H1 (cell line): ENCODE results near the gene ERCC1. TPM values are rescaled to one million over a fixed set of nuclear protein-coding genes. Genes with fewer than 3 reads are reported as not detected.

Source experiments
- CTCF ChIA-PET: fragments of 300-600 bp; sonication (Branson Sonifier 250); formaldehyde crosslinking; loops from one replicate; lab custom pipeline; 2021; ENCODE audit not compliant: partially characterized antibody; lab: Charles Lee
- POLR2A ChIA-PET: fragments of 300-600 bp; sonication (Branson Sonifier 250); formaldehyde crosslinking; loops from one replicate; lab custom pipeline; 2021; ENCODE audit warnings: inconsistent platforms; ENCODE audit not compliant: partially characterized antibody; lab: Charles Lee
- DNase-seq, 2 experiments: peaks; one replicate each; pipeline versions ENCODE4 v3.0.0 to v3.0.0-alpha.2; 2010 to 2022; ENCODE audit warnings: low spot score in 2 of 2, low read depth in 1 of 2, mixed read lengths in 1 of 2
- FAIRE-seq: peaks from 2 replicates; lab custom pipeline; 2011; peaks lifted over from hg19 to GRCh38; lab: Jason Lieb, UNC
- H2AFZ ChIP-seq: 2 replicates; pipeline ENCODE4 v1.8.1; 2012; ENCODE audit warnings: low read length, inconsistent platforms
- H2AK5ac ChIP-seq: 2 replicates; pipeline ENCODE4 v1.6.1; 2013; ENCODE audit warnings: low read depth, low read length
- H2BK120ac ChIP-seq: replicated peaks from 2 replicates; pipeline ENCODE3; 2013; ENCODE audit warnings: low read depth, low read length, inconsistent platforms
- H2BK12ac ChIP-seq: 2 replicates; pipeline ENCODE4 v1.6.1; 2013; ENCODE audit warnings: low read depth, low read length
- H2BK15ac ChIP-seq: 2 replicates; pipeline ENCODE4 v1.6.1; 2013; ENCODE audit warnings: low read length
- H2BK20ac ChIP-seq: 2 replicates; pipeline ENCODE4 v1.6.1; 2013; ENCODE audit warnings: low read length
- H2BK5ac ChIP-seq: 2 replicates; pipeline ENCODE4 v1.6.1; 2013; ENCODE audit warnings: low read depth, low read length
- H3K14ac ChIP-seq: 2 replicates; pipeline ENCODE4 v1.6.1; 2013; ENCODE audit warnings: inconsistent platforms; ENCODE audit not compliant: insufficient read length
- H3K18ac ChIP-seq: 2 replicates; pipeline ENCODE4 v1.6.1; 2013; ENCODE audit warnings: low read length; ENCODE audit errors: extremely low read depth
- H3K23ac ChIP-seq: 2 replicates; pipeline ENCODE4 v1.6.1; 2013; ENCODE audit warnings: inconsistent platforms; ENCODE audit not compliant: insufficient read length
- H3K23me2 ChIP-seq: 2 replicates; pipeline ENCODE4 v1.6.1; 2013; ENCODE audit warnings: low read depth, low read length
- H3K27ac ChIP-seq: 2 replicates; pipeline ENCODE4 v1.6.1; 2011; ENCODE audit warnings: low read depth, low read length, inconsistent platforms
- H3K27me3 ChIP-seq, 4 experiments: replicated peaks in 1 of 4; 1 replicate in 1 of 4; 2 replicates in 3 of 4; pipeline versions ENCODE4 v1.6.1 to v1.8.1; 2011 to 2013; ENCODE audit warnings: low read length in 3 of 4, mild to moderate bottlenecking in 3 of 4, inconsistent platforms in 2 of 4, mixed read lengths in 2 of 4, moderate library complexity in 1 of 4; ENCODE audit not compliant: control insufficient read depth in 3 of 4, insufficient read depth in 3 of 4; ENCODE audit errors: extremely low read depth in 1 of 4
- H3K36me3 ChIP-seq, 4 experiments: 2 replicates each; pipeline versions ENCODE4 v1.6.1 to v1.8.1; 2011 to 2013; ENCODE audit warnings: mild to moderate bottlenecking in 4 of 4, low read length in 3 of 4, moderate library complexity in 2 of 4, control low read depth in 1 of 4, inconsistent platforms in 1 of 4; ENCODE audit not compliant: insufficient read depth in 4 of 4, control insufficient read depth in 2 of 4
- H3K4ac ChIP-seq: replicated peaks from 2 replicates; pipeline ENCODE3; 2013; ENCODE audit warnings: low read length, low read depth, mixed read lengths, inconsistent platforms; ENCODE audit not compliant: insufficient read length
- H3K4me1 ChIP-seq, 4 experiments: replicated peaks in 1 of 4; 1 replicate in 1 of 4; 2 replicates in 3 of 4; pipeline versions ENCODE4 v1.6.1 to v1.8.1; 2011 to 2013; ENCODE audit warnings: low read length in 3 of 4, inconsistent platforms in 2 of 4, mixed read lengths in 1 of 4; ENCODE audit not compliant: insufficient read depth in 4 of 4, control insufficient read depth in 3 of 4
- H3K4me2 ChIP-seq, 2 experiments: 2 replicates each; pipeline versions ENCODE4 v1.6.1 to v1.8.1; 2011 to 2013; ENCODE audit warnings: low read depth in 2 of 2, low read length in 2 of 2, control low read depth in 1 of 2, inconsistent platforms in 1 of 2, mild to moderate bottlenecking in 1 of 2; ENCODE audit not compliant: insufficient read depth in 1 of 2
- H3K4me3 ChIP-seq, 4 experiments: fragments of 200-600, 300-600 bp in 1 of 4; sonication (generic), shearing (Covaris generic), sonication (Bioruptor Twin) in 1 of 4; 2 replicates each; pipeline versions ENCODE4 v1.5.1 to v1.8.1; 2011 to 2016; ENCODE audit warnings: low read length in 4 of 4, low read depth in 3 of 4, control low read depth in 2 of 4, inconsistent platforms in 2 of 4, mild to moderate bottlenecking in 2 of 4, mixed read lengths in 1 of 4, moderate library complexity in 1 of 4; ENCODE audit not compliant: insufficient read depth in 2 of 4; ENCODE audit errors: extremely low read depth in 1 of 4
- H3K56ac ChIP-seq: replicated peaks from 2 replicates; pipeline ENCODE3; 2013; ENCODE audit warnings: low read depth, mild to moderate bottlenecking, mixed read lengths, low read length, inconsistent platforms; ENCODE audit not compliant: insufficient read length
- H3K79me1 ChIP-seq: 2 replicates; pipeline ENCODE4 v1.6.1; 2013; ENCODE audit warnings: low read depth, low read length, control low read depth
- H3K79me2 ChIP-seq, 2 experiments: 2 replicates each; pipeline versions ENCODE4 v1.6.1 to v1.8.1; 2012 to 2013; ENCODE audit warnings: low read length in 2 of 2, mild to moderate bottlenecking in 2 of 2, inconsistent platforms in 1 of 2; ENCODE audit not compliant: insufficient read depth in 2 of 2, control insufficient read depth in 1 of 2
- H3K9ac ChIP-seq, 4 experiments: replicated peaks in 1 of 4; 1 replicate in 1 of 4; 2 replicates in 3 of 4; pipeline versions ENCODE4 v1.6.1 to v1.8.1; 2011 to 2013; ENCODE audit warnings: low read depth in 3 of 4, low read length in 3 of 4, control low read depth in 2 of 4, mild to moderate bottlenecking in 2 of 4, moderate library complexity in 2 of 4, inconsistent platforms in 1 of 4; ENCODE audit errors: extremely low read depth in 1 of 4
- H3K9me3 ChIP-seq, 2 experiments: 2 replicates each; pipeline versions ENCODE4 v1.6.1 to v1.8.1; 2012 to 2013; ENCODE audit warnings: mild to moderate bottlenecking in 2 of 2, moderate library complexity in 2 of 2, control low read depth in 1 of 2, inconsistent platforms in 1 of 2, low read depth in 1 of 2, low read length in 1 of 2, mixed read lengths in 1 of 2; ENCODE audit not compliant: insufficient read depth in 2 of 2
- H4K20me1 ChIP-seq, 2 experiments: replicated peaks in 1 of 2; 2 replicates each; pipeline versions ENCODE3 to v1.8.1; 2011 to 2013; ENCODE audit warnings: inconsistent platforms in 2 of 2, low read length in 2 of 2, mild to moderate bottlenecking in 1 of 2; ENCODE audit not compliant: insufficient read depth in 2 of 2, control insufficient read depth in 1 of 2
- H4K5ac ChIP-seq: 2 replicates; pipeline ENCODE4 v1.6.1; 2013; ENCODE audit warnings: low read length, low read depth, mixed read lengths, inconsistent platforms; ENCODE audit not compliant: insufficient read length
- H4K8ac ChIP-seq: 2 replicates; pipeline ENCODE4 v1.8.0; 2013; ENCODE audit warnings: mild to moderate bottlenecking, moderate library complexity, low read length, inconsistent platforms; ENCODE audit not compliant: insufficient read depth; ENCODE audit errors: extremely low read depth
- H4K91ac ChIP-seq: replicated peaks from 2 replicates; pipeline ENCODE3; 2013; ENCODE audit warnings: low read length, mixed read lengths, inconsistent platforms; ENCODE audit not compliant: insufficient read length
- CHD1 ChIP-seq: IDR thresholded peaks from 2 replicates; pipeline ENCODE4 v1.6.1; 2012; ENCODE audit warnings: low read depth, low read length, improper control_type of control experiment
- KDM4A ChIP-seq: IDR thresholded peaks from one replicate; pipeline ENCODE4 v1.7.1; 2012; ENCODE audit warnings: low read depth, mild to moderate bottlenecking, moderate library complexity, low read length, inconsistent platforms; ENCODE audit not compliant: severe bottlenecking
- NRF1 ChIP-seq: IDR thresholded peaks from 2 replicates; pipeline ENCODE4 v1.6.1; 2011; ENCODE audit warnings: mild to moderate bottlenecking, low read depth, low read length, improper control_type of control experiment
- TEAD4 ChIP-seq: IDR thresholded peaks from 2 replicates; pipeline ENCODE4 v1.6.1; 2012; ENCODE audit warnings: low read depth, low read length, inconsistent platforms, mixed read lengths
- YY1 ChIP-seq: IDR thresholded peaks from 2 replicates; pipeline ENCODE4 v1.6.1; 2011; ENCODE audit warnings: low read depth, mild to moderate bottlenecking, low read length
- WGBS, 2 experiments: shearing (Covaris generic) in 1 of 2; methylation state at CpG; one replicate each; pipeline versions ENCODE4 v1.1.6 to v1.1.7; 2013 to 2015; ENCODE audit warnings: low lambda C conversion rate in 2 of 2, mixed read lengths in 2 of 2, inconsistent platforms in 1 of 2, low coverage in 1 of 2, missing lambda C conversion rate in 1 of 2; ENCODE audit not compliant: insufficient replicate concordance in 2 of 2, insufficient coverage in 1 of 2, insufficient read length in 1 of 2; ENCODE audit errors: extremely low coverage in 1 of 2, missing lambda C conversion rate in 1 of 2; 5-methylcytosine and 5-hydroxymethylcytosine counted together
- polyA plus RNA-seq, 7 experiments: library from polyadenylated mRNA; depleted of rRNA in 3 of 7; stranded (reverse) in 5 of 7; unstranded in 2 of 7; fragments of >200 nt in 5 of 7; fragments of 200-250 nt in 2 of 7; gene quantifications; 1 replicate in 5 of 7; 2 replicates in 1 of 7; 4 replicates in 1 of 7; pipeline versions ENCODE4 v1.2.1 to v1.2.3, GENCODE V29; 2011 to 2013; ENCODE audit warnings: missing spikeins in 2 of 7, mixed read lengths in 2 of 7
- total RNA-seq: library from RNA; stranded (reverse); fragmentation: NEBNext Ultra II Directional; extraction: Animal tissue kit (Norgen Biotek cat#: 25700); gene quantifications from 2 replicates; pipeline ENCODE4 v1.2.1, GENCODE V29; 2021

Gene ERCC1
- total and polyA plus RNA-seq, 2 of the 8 experiments (the other 6 are each of a cell fraction or from before 2014, with no cell fraction given) = 44.7 to 94.2 TPM

DNA sequence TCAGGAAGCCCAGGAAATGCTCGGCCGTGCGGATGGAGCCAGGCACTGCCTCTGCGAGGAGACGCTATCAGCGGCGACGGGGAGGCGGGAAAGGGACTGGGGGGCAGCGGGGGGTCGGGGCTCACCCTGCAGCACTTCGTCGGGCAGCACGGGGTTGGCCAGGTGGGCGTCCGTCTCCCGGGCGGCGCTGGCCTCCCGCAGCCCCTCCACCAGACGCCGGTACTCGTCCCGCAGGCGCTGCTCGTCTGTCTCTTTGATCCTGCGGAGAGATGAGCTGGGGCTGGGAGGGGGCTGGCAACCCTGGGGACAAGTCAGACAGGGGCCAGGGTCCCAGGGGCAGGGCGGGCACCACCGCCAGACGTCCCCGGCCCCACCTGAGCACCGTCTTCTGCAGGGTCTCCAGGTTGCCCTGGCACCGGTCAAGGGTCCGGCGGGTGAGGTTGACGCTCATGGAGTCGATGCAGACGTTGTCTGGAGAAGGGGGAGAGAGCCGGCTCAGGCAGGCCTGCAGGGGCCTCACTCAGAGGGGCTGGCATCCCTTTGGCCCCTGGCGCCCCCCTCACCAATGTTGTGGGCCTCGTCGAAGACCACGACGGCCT is 59.8 kb downstream of the ERCC1 start:
- Histone ChIP-seq H3K27me3 (no peaks in the 10 kb centered on the region), H3K4ac (no peak overlapping the region), H2BK12ac (no peak overlapping the region), H2BK5ac (no peak overlapping the region; the same call in 1 of the 2 replicates), H2BK20ac (no peak overlapping the region), H4K8ac (no peak overlapping the region), H3K36me3 (peaks cover 17 to 72% (median 37%) of the 10 kb centered on the region in 4 experiments), H3K18ac (no peak overlapping the region), H3K4me3 (no peak overlapping the region), H3K23me2 (no peaks in the 10 kb centered on the region), H3K4me2 (no peak overlapping the region), H3K9ac (no peak overlapping the region), H3K4me1 (peaks cover 0 to 3% (median 0%) of the 10 kb centered on the region in 4 experiments; a peak in 1 of 7 replicates), H3K56ac (no peak overlapping the region), H4K20me1 (peaks cover 2 to 22% of the 10 kb centered on the region in 2 experiments), H3K9me3 (no peaks in the 10 kb centered on the region), H3K23ac (no peak overlapping the region), H4K91ac (no peak overlapping the region), H3K79me2 (peaks cover 0 to 5% of the 10 kb centered on the region in 2 experiments; a peak in 1 of 4 replicates), H3K14ac (no peak overlapping the region), H2AK5ac (no peak overlapping the region), H2BK120ac (no peak overlapping the region), H2AFZ (no peak overlapping the region), H2BK15ac (no peak overlapping the region), H4K5ac (no peak overlapping the region), H3K27ac (no peak overlapping the region), H3K79me1 (peaks cover 6% of the 10 kb centered on the region)
- CTCF ChIA-PET = interaction anchor here (0.6 kb wide), 1 partner anchor 1987 kb away, joined by 3 read pairs; no protein-coding TSS in a partner anchor
- TF ChIP-seq YY1 (no peak), KDM4A (no peak), CHD1 (no peak), NRF1 (no peak), TEAD4 (no peak)
- DNase-seq (no peak), FAIRE-seq (no peak)
- WGBS, 2 experiments = 98% methylated on average over 17 of the region's 44 CpGs; no CpG with 5 or more reads in 1 of the 2 experiments
- POLR2A ChIA-PET = interaction anchor here (1.1 to 2.4 kb wide), 5 partner anchors 10 to 17 kb away, joined by 3 to 14 read pairs (median 4); no protein-coding TSS in a partner anchor
